SKM-1 (cell line): ENCODE results near the gene DERA.
A peak's percentile ranks its signal among the peaks of the same experiment; 100 is the strongest.

Experiments used
- DNase-seq: peaks from one replicate; lab custom pipeline; 2025; ENCODE audit not compliant: unreplicated experiment; lab: John Stamatoyannopoulos, UW

DERA gene

GRCh38 chr12:16063726-16064125 is 152.6 kb downstream of the DERA start:
- DNase-seq, result no peak

GRCh38 chr12:16070113-16070512 is 159.0 kb downstream of the DERA start:
- DNase-seq, result no peak

DNA sequence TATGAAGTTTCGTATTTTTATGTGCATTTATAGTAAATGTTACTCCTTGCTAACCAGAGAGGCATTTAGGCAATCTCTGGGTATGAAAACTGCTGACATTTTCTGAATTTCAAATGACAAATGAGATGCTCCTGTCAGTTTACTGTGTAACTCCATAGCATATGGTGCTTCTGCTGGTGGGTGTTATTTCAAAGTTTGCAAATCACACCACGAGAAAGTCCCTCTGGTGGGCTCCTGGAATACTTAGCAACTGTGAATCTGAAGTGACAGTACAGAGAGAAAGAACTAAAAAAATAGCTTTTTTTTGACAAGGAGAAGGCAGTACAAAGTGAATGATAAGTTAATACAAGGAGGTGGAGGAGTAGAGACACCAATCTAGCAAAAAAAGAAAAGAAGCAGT is 161.5 kb downstream of the DERA start:
- no peak for DNase-seq

DNA sequence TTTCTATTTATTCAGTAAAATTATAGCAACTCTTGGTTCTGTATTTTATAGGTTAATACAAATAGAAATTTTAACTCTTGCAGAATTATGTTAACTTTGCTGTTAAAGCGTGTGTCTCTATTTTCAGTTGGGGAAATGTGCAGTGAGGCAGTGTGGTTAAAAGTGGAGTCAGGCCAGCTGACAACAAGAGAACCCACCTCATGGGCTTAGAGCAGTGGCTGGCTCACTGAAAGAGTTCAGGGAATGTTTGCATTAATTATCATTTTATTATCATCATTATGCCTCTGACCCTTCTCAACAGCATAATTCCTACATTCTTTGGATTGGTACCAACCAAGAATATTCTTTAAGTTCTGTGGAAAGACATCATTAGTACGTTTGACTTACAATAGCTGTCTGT is 163.8 kb downstream of the DERA start:
- no peak for DNase-seq

DNA sequence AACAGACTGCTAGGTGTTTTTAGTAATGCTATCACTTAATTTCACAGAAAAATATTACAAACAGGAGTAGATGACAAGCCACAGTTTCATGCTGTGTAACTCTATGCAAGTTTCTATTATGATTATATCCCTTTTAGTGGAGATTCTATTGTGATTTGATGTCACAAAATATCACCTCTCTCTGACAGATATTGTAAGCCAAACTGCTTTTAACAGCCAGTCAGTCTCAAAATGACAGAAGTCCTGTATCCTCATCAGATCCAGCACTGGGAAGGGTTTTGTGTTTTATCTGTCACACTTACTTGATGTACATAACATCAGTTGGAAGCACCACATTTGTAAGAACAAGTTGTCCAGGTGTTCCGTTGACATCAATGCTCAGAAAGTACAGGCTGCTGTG is 164.8 kb downstream of the DERA start:
- DNase-seq, result no peak

GRCh38 chr12:16076557-16076956 is 165.4 kb downstream of the DERA start:
- DNase-seq, result peak; percentile 0

DNA sequence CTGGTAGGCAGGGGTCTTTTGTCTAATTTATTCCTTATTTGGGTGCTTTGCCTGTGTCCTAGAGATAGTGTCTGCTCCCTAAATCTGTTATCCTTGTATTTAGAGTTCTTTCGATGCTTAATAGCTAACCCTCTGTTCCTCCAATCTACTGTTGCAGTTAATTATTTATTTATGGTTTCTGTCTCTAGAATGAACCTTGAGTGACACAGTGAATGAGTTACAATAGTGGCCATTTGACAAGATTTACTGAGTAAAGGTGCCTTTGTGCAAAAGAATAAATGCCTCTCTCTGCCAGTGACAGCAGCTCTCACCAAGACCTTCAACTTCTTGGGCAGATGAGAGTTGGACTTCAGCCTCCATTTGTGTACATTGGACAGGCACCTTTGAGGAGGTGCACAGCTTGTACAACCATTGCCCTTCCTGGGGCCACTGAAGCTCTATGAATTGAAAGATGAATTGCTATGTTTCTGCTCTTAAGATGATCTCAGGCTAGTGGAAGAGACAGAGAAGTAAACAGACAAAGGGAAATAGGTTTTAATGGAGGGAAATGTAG is 165.9 kb downstream of the DERA start:
- DNase-seq, result no peak

DNA sequence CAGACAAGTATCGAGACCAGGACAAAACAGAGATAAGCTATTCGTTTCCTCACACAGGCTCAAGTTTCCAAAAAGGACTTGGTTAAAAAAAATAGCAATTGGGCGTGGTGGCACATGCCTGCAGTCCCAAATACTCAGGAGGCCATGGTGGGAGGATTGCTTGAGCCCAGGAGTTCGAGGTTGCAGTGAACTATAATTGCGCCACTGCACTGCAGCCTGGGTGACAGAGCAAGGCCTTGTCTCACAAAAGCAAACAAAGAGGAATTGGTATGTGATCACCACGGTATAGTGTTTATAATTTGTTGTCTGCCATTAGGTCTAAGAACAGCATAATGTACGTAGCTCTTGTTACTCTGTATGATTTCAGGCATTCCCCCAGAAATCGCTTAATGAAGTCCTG is 175.3 kb downstream of the DERA start:
- DNase-seq, result no peak

GRCh38 chr12:16086942-16087341 is 175.8 kb downstream of the DERA start:
- DNase-seq, result no peak
